ENCODE measurements around the gene BZW2.

GRCh38 chr7:16604054-16604453 lies 41.9 kb upstream of the BZW2 start:
- no peak for TF ChIP-seq CTCF (optimal IDR thresholded peaks at IDR 0.05 in 1 of 3, IDR thresholded peaks at IDR 0.05 in 1 of 3, conservative IDR thresholded peaks at IDR 0.05 in 1 of 3; ENCODE audit: extremely low read depth in 1 of 3, insufficient read depth in 2 of 3, low read length in 3 of 3)
- no peak for TF ChIP-seq EZH2 (IDR thresholded peaks at IDR 0.05; ENCODE audit: low read length)
